Activated T-helper 1 cell treated with anti-CD3 and anti-CD28 coated beads, Interleukin-12 subunit alpha, Interleukin-12 subunit beta, Interleukin-2, Interleukin-4 antibody, amounts not matched to agents 30 ng/mL and 10 ng/mL and 1 ng/mL, durations not matched to agents 14 hours and 24 hours and 36 hours (primary cell): ENCODE measurements around the gene ZNF618. TPM values are rescaled to one million over a fixed set of nuclear protein-coding genes. Genes with fewer than 3 reads are reported as not detected.
A peak's percentile ranks its signal among the peaks of the same experiment; 100 is the strongest.

ENCODE experiments used
- DNase-seq: peaks from one replicate; pipeline ENCODE4 v3.0.0; 2021; ENCODE audit warnings: low spot score
- H3K27ac Mint-ChIP-seq: one replicate; pipeline ENCODE4 v1.8.0; 2021; ENCODE audit warnings: mild to moderate bottlenecking, mixed read lengths
- H3K27me3 Mint-ChIP-seq: one replicate; pipeline ENCODE4 v1.8.0; 2022; ENCODE audit warnings: mild to moderate bottlenecking, moderate library complexity, mixed read lengths; ENCODE audit not compliant: insufficient read depth
- H3K36me3 Mint-ChIP-seq: one replicate; pipeline ENCODE4 v1.8.0; 2021; ENCODE audit warnings: low read depth, mixed read lengths
- H3K4me1 Mint-ChIP-seq: one replicate; pipeline ENCODE4 v1.8.0; 2021; ENCODE audit warnings: low read depth, mixed read lengths
- H3K4me3 Mint-ChIP-seq: one replicate; pipeline ENCODE4 v1.8.0; 2021; ENCODE audit warnings: mild to moderate bottlenecking, moderate library complexity, mixed read lengths
- H3K9me3 Mint-ChIP-seq: one replicate; pipeline ENCODE4 v1.8.0; 2021; ENCODE audit warnings: mixed read lengths
- intact Hi-C: fragments of 100-400 bp; cut with micrococcal nuclease; formaldehyde crosslinking; loops from one replicate; pipeline ENCODE4 v1.15.1; 2024
- total RNA-seq: library from RNA; stranded (reverse); gene quantifications from 2 replicates; pipeline ENCODE4 v1.2.3, GENCODE V29; 2022

ZNF618 gene, protein sequence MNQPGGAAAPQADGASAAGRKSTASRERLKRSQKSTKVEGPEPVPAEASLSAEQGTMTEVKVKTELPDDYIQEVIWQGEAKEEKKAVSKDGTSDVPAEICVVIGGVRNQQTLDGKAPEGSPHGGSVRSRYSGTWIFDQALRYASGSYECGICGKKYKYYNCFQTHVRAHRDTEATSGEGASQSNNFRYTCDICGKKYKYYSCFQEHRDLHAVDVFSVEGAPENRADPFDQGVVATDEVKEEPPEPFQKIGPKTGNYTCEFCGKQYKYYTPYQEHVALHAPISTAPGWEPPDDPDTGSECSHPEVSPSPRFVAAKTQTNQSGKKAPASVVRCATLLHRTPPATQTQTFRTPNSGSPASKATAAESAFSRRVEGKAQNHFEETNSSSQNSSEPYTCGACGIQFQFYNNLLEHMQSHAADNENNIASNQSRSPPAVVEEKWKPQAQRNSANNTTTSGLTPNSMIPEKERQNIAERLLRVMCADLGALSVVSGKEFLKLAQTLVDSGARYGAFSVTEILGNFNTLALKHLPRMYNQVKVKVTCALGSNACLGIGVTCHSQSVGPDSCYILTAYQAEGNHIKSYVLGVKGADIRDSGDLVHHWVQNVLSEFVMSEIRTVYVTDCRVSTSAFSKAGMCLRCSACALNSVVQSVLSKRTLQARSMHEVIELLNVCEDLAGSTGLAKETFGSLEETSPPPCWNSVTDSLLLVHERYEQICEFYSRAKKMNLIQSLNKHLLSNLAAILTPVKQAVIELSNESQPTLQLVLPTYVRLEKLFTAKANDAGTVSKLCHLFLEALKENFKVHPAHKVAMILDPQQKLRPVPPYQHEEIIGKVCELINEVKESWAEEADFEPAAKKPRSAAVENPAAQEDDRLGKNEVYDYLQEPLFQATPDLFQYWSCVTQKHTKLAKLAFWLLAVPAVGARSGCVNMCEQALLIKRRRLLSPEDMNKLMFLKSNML
- total RNA-seq = 0.07 and 0.16 TPM in 2 replicates

DNA sequence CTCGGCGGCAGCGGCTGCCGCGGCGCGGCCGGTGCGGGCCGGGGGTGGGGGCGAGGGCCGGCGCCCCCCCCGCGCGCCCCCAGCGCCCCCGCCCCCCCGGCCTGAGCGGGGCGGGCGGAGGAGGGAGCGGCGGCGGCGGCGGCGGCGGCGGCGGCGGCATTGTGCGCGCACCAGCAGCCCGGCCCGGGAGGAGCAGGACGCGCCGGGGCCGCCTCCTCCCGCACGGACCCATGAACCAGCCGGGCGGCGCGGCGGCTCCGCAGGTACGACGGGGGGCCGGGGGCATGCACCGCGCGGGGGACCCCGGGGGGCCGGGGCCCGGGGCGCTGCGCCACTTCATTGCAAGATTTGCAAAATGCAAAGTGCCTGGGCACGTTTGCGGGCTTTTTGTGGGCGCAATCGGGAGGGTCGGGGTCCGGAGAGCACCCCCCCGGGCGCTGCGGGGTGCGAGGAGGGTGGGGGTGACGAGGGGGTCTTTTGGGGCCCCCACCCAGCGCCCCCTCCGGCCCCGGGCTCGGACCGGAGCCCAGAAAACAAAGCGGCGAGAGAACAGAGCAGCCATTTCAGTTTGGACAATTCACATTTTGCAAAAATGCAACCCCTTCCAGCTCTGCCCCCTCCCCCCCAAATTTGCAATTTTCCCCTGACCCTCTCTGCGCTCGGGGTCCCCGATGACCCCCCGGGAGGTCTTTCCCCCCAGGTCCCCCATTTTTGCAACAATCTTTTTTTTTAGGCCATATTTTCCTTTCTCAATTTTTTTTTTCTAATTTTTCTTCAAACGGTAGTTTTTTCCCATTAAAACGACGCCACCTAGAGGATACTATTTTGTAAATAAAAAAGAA lies at the start of gene ZNF618:
Gene ZNF618, plus strand, starts transcription at position 159 of the 842 bp plus-strand sequence. Its CDS starts 72 bp downstream, at position 231.
- H3K27me3 Mint-ChIP-seq = peaks cover 40% of the 10 kb centered on the region
- no peak for DNase-seq
- no peaks in the 10 kb centered on the region for H3K9me3 Mint-ChIP-seq
- H3K27ac Mint-ChIP-seq = peak within 1 kb of the TSS; percentile 20
- peak within 1 kb of the TSS; percentile 92 for H3K4me3 Mint-ChIP-seq
- H3K36me3 Mint-ChIP-seq = no peaks in the 10 kb centered on the region
- intact Hi-C loops = loop anchor here (1.0 to 5.0 kb wide), 2 partner anchors 69 to 194 kb away; no protein-coding TSS in a partner anchor
- no peaks in the 10 kb centered on the region for H3K4me1 Mint-ChIP-seq

DNA sequence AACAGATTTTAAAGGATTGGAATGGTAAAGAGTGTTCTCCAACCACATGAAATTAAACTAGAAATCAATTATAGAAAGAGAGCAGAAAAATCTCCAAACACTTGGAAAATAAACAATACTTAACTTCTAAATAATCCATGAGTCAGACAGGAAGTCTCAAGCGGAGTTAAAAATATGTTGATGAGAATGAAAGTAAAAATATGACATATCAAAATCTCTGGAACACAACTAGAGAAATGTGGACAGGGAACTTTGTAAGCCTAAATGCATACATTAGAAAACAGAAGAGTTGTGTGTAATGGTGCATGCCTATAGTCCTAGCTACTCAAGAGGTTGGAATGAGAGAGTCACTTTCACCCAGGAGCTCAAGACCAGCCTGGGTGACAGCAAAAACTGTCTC lies 47.9 kb upstream of the ZNF618 start:
- no peaks in the 10 kb centered on the region for H3K36me3 Mint-ChIP-seq
- H3K4me1 Mint-ChIP-seq = no peaks in the 10 kb centered on the region
- intact Hi-C loops = no loop called here
- no peaks in the 10 kb centered on the region for H3K9me3 Mint-ChIP-seq
- no peak for DNase-seq
- H3K27ac Mint-ChIP-seq = no peak overlapping the region
- H3K27me3 Mint-ChIP-seq = peaks cover 10% of the 10 kb centered on the region
- H3K4me3 Mint-ChIP-seq = no peak overlapping the region

DNA sequence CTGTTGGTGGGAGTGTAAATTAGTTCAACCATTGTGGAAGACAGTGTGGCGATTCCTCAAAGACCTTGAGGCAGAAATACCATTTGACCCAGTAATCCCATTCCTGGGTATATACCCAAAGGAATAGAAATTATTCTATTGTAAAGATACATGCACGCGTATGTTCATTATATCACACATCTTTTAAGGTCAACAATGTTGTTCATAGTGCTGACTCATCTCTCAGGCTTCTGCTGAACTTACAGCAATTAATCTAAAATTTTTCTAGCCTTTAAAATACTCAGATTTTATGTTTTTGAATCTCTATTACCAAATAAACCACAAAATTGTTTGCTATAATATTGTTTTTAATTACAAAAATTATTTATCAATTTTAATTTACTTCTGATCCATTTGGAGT lies 38.8 kb upstream of the ZNF618 start:
- peaks cover 5% of the 10 kb centered on the region for H3K27me3 Mint-ChIP-seq
- intact Hi-C loops = no loop called here
- no peaks in the 10 kb centered on the region for H3K9me3 Mint-ChIP-seq
- H3K4me1 Mint-ChIP-seq = no peaks in the 10 kb centered on the region
- no peak overlapping the region for H3K27ac Mint-ChIP-seq
- H3K4me3 Mint-ChIP-seq = no peak overlapping the region
- DNase-seq = no peak
- no peaks in the 10 kb centered on the region for H3K36me3 Mint-ChIP-seq

DNA sequence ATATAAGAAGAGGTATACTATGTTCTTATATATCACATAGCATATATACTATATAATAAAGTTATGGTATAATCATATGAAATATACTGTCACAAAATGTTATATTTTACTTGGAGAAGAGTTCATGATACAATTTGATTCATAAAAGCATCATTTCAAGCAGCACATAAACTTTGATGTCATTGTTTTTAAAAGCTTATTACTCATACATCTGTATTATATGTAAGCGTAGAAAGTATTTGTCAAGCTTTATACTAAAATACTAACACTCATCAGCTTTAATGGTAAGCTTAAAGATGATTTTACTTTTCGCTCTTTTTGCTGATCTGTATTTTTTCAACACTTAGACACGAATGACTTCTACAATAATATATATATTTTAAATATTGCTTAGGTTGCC lies 34.0 kb upstream of the ZNF618 start:
- DNase-seq = no peak
- H3K27me3 Mint-ChIP-seq = no peaks in the 10 kb centered on the region
- H3K9me3 Mint-ChIP-seq = no peaks in the 10 kb centered on the region
- H3K36me3 Mint-ChIP-seq = no peaks in the 10 kb centered on the region
- no peak overlapping the region for H3K27ac Mint-ChIP-seq
- intact Hi-C loops = no loop called here
- no peaks in the 10 kb centered on the region for H3K4me1 Mint-ChIP-seq
- no peak overlapping the region for H3K4me3 Mint-ChIP-seq

DNA sequence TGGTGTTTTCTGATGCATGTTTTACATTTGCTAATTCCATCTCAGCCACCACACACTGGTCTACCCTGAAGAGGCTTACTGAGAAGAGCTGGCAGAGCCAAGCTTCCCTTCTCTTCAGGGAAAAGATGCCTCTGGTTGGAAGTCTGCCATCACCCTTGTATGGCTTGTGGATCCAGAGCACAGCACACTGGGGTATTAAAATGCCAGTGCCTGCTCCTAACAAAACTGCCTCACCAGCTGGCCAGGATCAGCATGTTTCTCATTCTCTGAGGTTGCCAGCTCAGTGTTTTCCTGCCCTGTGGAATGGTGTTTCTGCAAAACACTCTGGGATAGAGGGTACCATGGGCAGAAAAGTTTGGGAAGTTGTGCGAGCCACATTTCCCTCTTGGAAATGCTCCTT lies 31.6 kb upstream of the ZNF618 start:
- Mint-ChIP-seq H3K4me3 (no peak overlapping the region), H3K4me1 (no peaks in the 10 kb centered on the region), H3K36me3 (no peaks in the 10 kb centered on the region), H3K27me3 (peaks cover 4% of the 10 kb centered on the region), H3K27ac (no peak overlapping the region), H3K9me3 (no peaks in the 10 kb centered on the region)
- no peak for DNase-seq
- intact Hi-C loops = no loop called here

DNA sequence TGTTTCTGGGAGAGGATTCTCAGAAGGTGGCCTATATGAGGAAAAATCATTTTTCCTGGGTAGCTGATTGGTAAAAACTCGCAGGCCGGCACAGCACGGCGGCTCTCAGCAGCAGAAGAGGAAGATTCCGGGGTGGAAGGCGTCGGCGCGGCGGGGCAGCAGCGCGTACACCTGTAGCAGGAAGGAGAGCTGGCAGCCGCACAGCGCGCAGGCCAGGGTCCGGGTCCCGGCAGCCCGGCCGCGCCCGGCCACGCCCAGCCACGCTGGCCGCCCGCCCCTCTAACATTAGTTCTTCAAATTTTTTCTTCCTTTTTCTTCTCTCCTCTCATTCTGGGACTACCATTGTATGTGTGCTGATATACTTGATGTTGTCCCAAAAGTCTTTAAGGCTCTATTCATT lies 24.8 kb upstream of the ZNF618 start:
- no peak overlapping the region for H3K27ac Mint-ChIP-seq
- H3K9me3 Mint-ChIP-seq = peaks cover 11% of the 10 kb centered on the region
- H3K4me3 Mint-ChIP-seq = no peak overlapping the region
- H3K36me3 Mint-ChIP-seq = no peaks in the 10 kb centered on the region
- DNase-seq = no peak
- H3K4me1 Mint-ChIP-seq = no peaks in the 10 kb centered on the region
- intact Hi-C loops = no loop called here
- peaks cover 6% of the 10 kb centered on the region for H3K27me3 Mint-ChIP-seq

DNA sequence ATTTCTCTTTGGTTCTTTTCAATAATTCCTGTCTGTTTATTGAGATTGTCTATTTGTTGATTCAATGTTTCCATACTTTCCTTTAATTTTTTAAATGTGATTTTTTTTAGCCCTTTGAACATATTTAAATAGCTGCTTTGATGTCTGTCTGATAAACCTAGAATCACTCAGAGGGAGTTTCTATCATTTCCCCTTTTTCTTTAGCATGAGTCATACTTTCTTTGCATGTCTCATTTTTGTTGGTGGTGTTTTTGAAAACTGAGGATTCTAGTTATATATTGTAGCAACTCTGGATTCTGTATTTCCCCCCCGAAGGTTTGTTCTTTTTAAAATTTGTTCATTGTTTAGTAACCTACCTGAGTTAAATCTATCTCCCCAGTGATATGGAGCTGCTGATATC lies 24.2 kb upstream of the ZNF618 start:
- H3K27me3 Mint-ChIP-seq = peaks cover 10% of the 10 kb centered on the region
- no peak for DNase-seq
- H3K36me3 Mint-ChIP-seq = no peaks in the 10 kb centered on the region
- intact Hi-C loops = no loop called here
- no peak overlapping the region for H3K4me3 Mint-ChIP-seq
- no peak overlapping the region for H3K27ac Mint-ChIP-seq
- no peaks in the 10 kb centered on the region for H3K4me1 Mint-ChIP-seq
- H3K9me3 Mint-ChIP-seq = peaks cover 11% of the 10 kb centered on the region

DNA sequence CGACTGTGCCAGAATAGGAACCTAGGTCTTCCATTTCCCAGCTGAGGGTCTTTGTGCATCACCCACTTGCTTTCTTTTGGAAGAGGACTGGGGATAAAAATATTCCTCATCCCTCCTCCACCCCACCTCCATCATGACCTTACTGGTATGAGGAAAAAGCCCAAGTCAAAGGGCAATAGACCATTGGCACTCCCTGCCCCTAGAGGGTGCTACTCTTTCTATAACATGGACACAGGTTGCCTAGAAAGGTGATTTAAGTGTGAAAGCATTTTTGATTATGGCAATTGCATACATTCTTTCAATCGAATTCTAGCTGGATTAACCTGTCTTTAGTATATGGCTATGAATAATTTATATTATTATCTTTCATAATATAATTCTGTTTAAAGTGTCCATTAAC lies 22.8 kb upstream of the ZNF618 start:
- H3K4me1 Mint-ChIP-seq = no peaks in the 10 kb centered on the region
- intact Hi-C loops = no loop called here
- no peaks in the 10 kb centered on the region for H3K36me3 Mint-ChIP-seq
- peaks cover 11% of the 10 kb centered on the region for H3K9me3 Mint-ChIP-seq
- H3K4me3 Mint-ChIP-seq = no peak overlapping the region
- peaks cover 8% of the 10 kb centered on the region for H3K27me3 Mint-ChIP-seq
- no peak for DNase-seq
- no peak overlapping the region for H3K27ac Mint-ChIP-seq

DNA sequence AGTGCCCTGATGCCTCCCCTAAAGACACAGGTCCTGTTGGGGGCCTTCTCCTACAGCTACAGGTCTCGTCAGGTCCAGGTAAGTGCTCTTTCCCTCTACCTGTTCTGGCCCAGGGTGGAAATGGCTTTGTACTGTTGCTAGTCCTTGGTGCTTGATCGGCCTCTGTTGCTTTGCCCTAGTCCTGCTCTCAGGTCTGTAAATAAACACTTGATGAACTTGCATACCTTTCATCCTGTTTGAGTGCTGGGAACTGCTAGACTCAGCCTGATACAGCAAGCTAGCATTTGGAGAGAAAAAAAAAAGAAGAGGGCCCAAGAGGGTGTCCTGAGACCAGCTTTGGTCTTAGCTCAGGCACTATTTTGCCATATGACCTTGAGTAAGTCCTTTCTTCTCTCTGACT lies 21.8 kb upstream of the ZNF618 start:
- intact Hi-C loops = no loop called here
- Mint-ChIP-seq H3K4me1 (no peaks in the 10 kb centered on the region), H3K36me3 (no peaks in the 10 kb centered on the region), H3K4me3 (no peak overlapping the region), H3K27ac (no peak overlapping the region), H3K27me3 (peaks cover 6% of the 10 kb centered on the region), H3K9me3 (peaks cover 11% of the 10 kb centered on the region)
- no peak for DNase-seq

DNA sequence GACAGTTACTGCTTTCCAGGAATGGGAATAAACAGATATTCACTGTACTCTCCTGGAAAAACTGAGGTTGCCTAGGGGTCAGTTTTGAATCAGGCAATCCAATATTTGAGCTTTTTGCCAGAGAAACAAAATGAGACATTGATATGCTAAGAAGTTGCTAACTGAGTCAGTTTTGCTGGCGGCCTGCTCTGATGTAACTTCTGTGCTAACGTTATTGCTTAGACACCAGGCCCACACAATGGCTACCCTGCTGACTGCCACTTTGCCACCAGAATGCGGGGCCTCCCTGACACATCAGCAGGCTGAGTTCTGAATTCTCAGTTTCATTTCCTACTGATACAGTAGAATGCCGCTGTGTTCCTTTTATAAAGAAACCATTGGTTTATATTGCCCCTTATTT lies 18.2 kb upstream of the ZNF618 start:
- H3K27ac Mint-ChIP-seq = no peak overlapping the region
- intact Hi-C loops = no loop called here
- H3K36me3 Mint-ChIP-seq = no peaks in the 10 kb centered on the region
- H3K27me3 Mint-ChIP-seq = peaks cover 9% of the 10 kb centered on the region
- H3K4me3 Mint-ChIP-seq = no peak overlapping the region
- H3K9me3 Mint-ChIP-seq = no peaks in the 10 kb centered on the region
- no peaks in the 10 kb centered on the region for H3K4me1 Mint-ChIP-seq
- no peak for DNase-seq

DNA sequence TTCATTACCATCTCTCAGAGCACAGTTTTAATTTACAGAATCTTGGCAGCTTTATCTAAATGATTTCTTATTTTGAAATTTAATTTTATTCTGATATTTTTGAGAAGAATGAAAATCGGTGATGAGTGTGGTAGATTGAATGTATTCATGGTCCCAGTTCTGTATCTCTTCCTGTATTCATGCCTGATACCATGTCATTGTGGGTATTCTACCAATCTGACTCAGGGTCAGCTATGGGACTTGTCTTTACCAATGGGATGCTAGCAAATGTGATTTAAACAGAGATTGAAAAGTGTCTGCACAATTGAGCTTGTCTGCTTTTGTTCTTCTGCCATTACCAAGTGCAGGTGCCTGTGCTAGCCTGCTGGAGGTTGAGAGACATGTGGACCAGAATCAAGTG lies 17.8 kb upstream of the ZNF618 start:
- H3K27ac Mint-ChIP-seq = no peak overlapping the region
- H3K27me3 Mint-ChIP-seq = peaks cover 9% of the 10 kb centered on the region
- intact Hi-C loops = no loop called here
- no peaks in the 10 kb centered on the region for H3K36me3 Mint-ChIP-seq
- H3K9me3 Mint-ChIP-seq = no peaks in the 10 kb centered on the region
- no peaks in the 10 kb centered on the region for H3K4me1 Mint-ChIP-seq
- DNase-seq = no peak
- H3K4me3 Mint-ChIP-seq = no peak overlapping the region

DNA sequence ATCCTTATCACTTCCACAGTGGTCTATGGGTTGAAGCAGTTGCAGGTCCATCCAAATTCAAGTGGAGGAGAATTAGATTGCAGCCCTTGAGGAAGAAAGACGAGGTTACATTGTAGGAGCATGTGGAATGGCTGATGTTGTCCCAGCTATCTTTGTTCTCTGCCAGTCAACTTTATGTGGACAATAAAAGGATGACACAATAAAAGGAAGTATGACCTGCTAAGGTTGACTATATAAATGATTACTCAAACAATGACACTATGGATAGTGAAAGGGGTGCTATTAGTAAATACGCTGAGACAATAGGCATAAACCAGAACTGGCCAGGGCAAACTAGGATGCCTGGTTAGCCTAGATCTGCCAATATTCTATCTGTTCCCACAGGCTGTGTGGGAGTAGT lies 12.8 kb upstream of the ZNF618 start:
- H3K27ac Mint-ChIP-seq = no peak overlapping the region
- H3K27me3 Mint-ChIP-seq = peaks cover 9% of the 10 kb centered on the region
- no peak for DNase-seq

More for the DNA sequence above, 12.8 kb upstream of the ZNF618 start:
- H3K4me1 Mint-ChIP-seq = no peaks in the 10 kb centered on the region
- no peaks in the 10 kb centered on the region for H3K36me3 Mint-ChIP-seq
- intact Hi-C loops = no loop called here
- no peaks in the 10 kb centered on the region for H3K9me3 Mint-ChIP-seq
- no peak overlapping the region for H3K4me3 Mint-ChIP-seq
